ENCODE data around the gene DNASE1L2.
A peak's percentile ranks its signal among the peaks of the same experiment; 100 is the strongest.

Gene DNASE1L2

DNA sequence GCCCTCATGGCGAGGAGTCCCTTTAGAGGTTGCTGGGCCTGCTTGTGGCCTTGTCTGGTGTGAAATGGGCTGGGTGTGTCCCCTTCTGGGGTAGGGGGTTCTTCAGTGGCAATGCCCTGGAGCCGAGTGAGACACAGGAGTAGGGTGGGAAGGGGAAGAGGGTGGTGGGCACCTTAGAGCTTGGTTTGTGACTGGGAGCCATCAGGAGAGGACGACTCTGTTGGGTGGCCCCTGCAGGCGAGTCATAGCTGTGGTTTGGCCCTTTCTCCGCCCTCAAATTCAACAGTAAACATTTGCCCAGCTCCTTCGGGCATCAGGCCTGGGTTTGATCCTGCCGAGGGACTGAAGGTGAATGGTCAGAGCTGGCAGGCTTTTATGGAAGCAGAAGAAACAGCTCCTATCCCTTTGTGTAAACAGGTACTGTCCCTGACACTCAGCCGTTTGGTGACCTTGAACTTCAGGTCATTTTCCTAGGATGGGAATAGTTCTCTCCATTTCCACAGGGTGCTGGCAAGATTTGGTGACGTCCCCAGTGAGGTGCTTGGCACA, 9.9 kb upstream of the DNASE1L2 start:
- peaks cover 26 to 46% of the 10 kb centered on the region in 2 experiments for H3K36me3 ChIP-seq (ENCODE audit: control insufficient read depth in 1 of 2, insufficient read depth in 2 of 2, low read depth in 1 of 2, low read length in 2 of 2)
- H2BK5ac ChIP-seq (ENCODE audit: low read depth, low read length, poor library complexity, severe bottlenecking), result no peak overlapping the region
- H3K4ac ChIP-seq (ENCODE audit: low read depth in 1 of 2, low read length in 2 of 2), result no peak overlapping the region
- H2AK5ac ChIP-seq (ENCODE audit: low read length, severe bottlenecking), result peak overlapping the region; percentile 16
- H2BK12ac ChIP-seq (ENCODE audit: low read length in 2 of 2), result no peak overlapping the region
- H2AFZ ChIP-seq (ENCODE audit: low read depth, low read length), result no peak overlapping the region
- no peak overlapping the region for H3K23ac ChIP-seq (ENCODE audit: low read length in 2 of 2)
- H2BK15ac ChIP-seq (ENCODE audit: low read depth, poor library complexity, severe bottlenecking), result no peak overlapping the region
- WGBS, result 59% methylated on average over 7 of the region's 9 CpGs
- DNase-seq, result no peak
- peaks cover 24% of the 10 kb centered on the region for H3K79me1 ChIP-seq (replicated peaks; ENCODE audit: low read length, poor library complexity, severe bottlenecking)
- no peaks in the 10 kb centered on the region for H3K9me3 ChIP-seq (ENCODE audit: control insufficient read depth, low read length)
- H4K8ac ChIP-seq (ENCODE audit: low read length), result no peak overlapping the region
- no peaks in the 10 kb centered on the region for H3K27me3 ChIP-seq (ENCODE audit: control insufficient read depth in 1 of 2, insufficient read depth in 1 of 2, low read length in 2 of 2)
- peak overlapping the region in 1 of 2 experiments; percentile 13 for H3K14ac ChIP-seq (ENCODE audit: low read length in 2 of 2)
- H2BK120ac ChIP-seq (ENCODE audit: low read depth, low read length), result no peak overlapping the region
- no peak overlapping the region for H3K18ac ChIP-seq (ENCODE audit: low read depth in 1 of 2, low read length in 2 of 2)
- peak overlapping the region; percentile 23 for H3K9ac ChIP-seq (ENCODE audit: low read length)
- no peak overlapping the region for H3K4me2 ChIP-seq (ENCODE audit: low read length, poor library complexity, severe bottlenecking)
- H3K4me3 ChIP-seq (ENCODE audit: insufficient read depth in 1 of 2, low read depth in 1 of 2, low read length in 2 of 2), result no peak overlapping the region
- peaks cover 30% of the 10 kb centered on the region for H3K4me1 ChIP-seq (ENCODE audit: control insufficient read depth, insufficient read depth, low read depth, low read length)
- peak overlapping the region; percentile 25 for H4K91ac ChIP-seq (ENCODE audit: low read length)
- no peak overlapping the region for H3K27ac ChIP-seq (ENCODE audit: low read length, poor library complexity, severe bottlenecking)

DNA sequence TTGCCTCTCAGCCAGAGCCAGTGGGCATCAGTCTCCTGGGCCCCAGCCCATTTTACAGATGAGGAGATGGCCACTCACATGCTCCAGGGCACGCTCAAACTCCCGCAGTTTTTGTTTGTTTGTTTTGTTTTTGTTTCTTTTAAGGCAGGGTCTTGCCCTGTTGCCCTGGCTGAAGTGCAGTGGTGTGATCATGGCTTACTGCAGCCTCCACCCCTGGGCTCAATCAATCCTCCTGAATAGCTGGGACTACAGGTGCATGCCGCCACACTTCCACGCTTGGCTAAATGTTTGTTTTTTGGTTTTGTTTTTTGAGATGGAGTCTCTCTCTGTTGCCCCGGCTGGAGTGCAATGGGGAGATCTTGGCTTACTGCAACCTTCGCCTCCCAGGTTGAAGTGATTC, 9.3 kb upstream of the DNASE1L2 start:
- Histone ChIP-seq H3K4me2 (ENCODE audit: low read length, poor library complexity, severe bottlenecking) (no peak overlapping the region), H2BK12ac (ENCODE audit: low read length in 2 of 2) (no peak overlapping the region), H2BK15ac (ENCODE audit: low read depth, poor library complexity, severe bottlenecking) (no peak overlapping the region)

DNA sequence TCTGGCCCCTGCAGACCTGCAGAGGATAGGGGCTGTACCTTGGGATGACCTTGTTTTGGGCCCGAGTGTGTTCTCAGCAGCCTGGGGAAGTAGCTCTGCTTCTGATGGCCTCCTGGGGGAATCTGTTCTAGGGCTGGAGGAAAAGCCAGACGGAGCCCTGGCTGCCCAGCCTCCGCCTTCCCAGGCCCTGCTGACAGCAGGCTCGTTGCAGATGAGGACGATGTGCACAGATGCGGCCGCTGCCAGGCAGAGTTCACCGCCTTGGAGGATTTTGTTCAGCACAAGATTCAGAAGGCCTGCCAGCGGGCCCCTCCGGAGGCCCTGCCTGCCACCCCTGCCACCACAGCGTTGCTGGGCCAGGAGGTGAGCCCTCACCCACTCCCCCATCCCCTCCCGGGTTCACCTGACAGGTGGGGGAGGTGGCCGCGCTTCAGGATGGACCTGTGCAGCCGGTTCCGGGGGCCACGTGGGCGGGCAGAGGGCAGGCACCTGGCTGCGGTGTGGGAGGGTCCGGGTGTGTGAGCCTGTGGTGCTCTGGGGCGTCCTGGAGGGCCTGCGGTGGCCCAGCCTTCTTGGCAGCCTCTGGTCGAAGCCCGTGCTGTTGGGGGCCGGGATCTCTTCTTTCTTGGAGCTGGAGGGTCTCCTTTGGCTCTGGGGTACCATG, 8.0 kb upstream of the DNASE1L2 start:
- Histone ChIP-seq H3K18ac (ENCODE audit: low read depth in 1 of 2, low read length in 2 of 2) (no peak overlapping the region), H3K79me1 (replicated peaks; ENCODE audit: low read length, poor library complexity, severe bottlenecking) (peaks cover 31% of the 10 kb centered on the region)

More for the DNA sequence above, 9.3 kb upstream of the DNASE1L2 start:
- Histone ChIP-seq H2BK5ac (ENCODE audit: low read depth, low read length, poor library complexity, severe bottlenecking) (no peak overlapping the region), H3K4me1 (ENCODE audit: control insufficient read depth, insufficient read depth, low read depth, low read length) (peaks cover 30% of the 10 kb centered on the region), H3K4me3 (ENCODE audit: insufficient read depth in 1 of 2, low read depth in 1 of 2, low read length in 2 of 2) (no peak overlapping the region), H3K14ac (ENCODE audit: low read length in 2 of 2) (no peak overlapping the region), H2BK120ac (ENCODE audit: low read depth, low read length) (no peak overlapping the region), H4K91ac (ENCODE audit: low read length) (no peak overlapping the region), H3K9ac (ENCODE audit: low read length) (no peak overlapping the region), H3K36me3 (ENCODE audit: control insufficient read depth in 1 of 2, insufficient read depth in 2 of 2, low read depth in 1 of 2, low read length in 2 of 2) (peaks cover 32 to 52% of the 10 kb centered on the region in 2 experiments), H3K18ac (ENCODE audit: low read depth in 1 of 2, low read length in 2 of 2) (no peak overlapping the region), H3K23ac (ENCODE audit: low read length in 2 of 2) (no peak overlapping the region), H3K27ac (ENCODE audit: low read length, poor library complexity, severe bottlenecking) (no peak overlapping the region), H3K4ac (ENCODE audit: low read depth in 1 of 2, low read length in 2 of 2) (no peak overlapping the region), H3K27me3 (ENCODE audit: control insufficient read depth in 1 of 2, insufficient read depth in 1 of 2, low read length in 2 of 2) (no peaks in the 10 kb centered on the region), H3K79me1 (replicated peaks; ENCODE audit: low read length, poor library complexity, severe bottlenecking) (peaks cover 24% of the 10 kb centered on the region), H2AK5ac (ENCODE audit: low read length, severe bottlenecking) (no peak overlapping the region), H3K9me3 (ENCODE audit: control insufficient read depth, low read length) (no peaks in the 10 kb centered on the region), H4K8ac (ENCODE audit: low read length) (no peak overlapping the region), H2AFZ (ENCODE audit: low read depth, low read length) (no peak overlapping the region)
- WGBS, result 95% methylated on average over 6 of the region's 6 CpGs
- DNase-seq, result no peak

DNA sequence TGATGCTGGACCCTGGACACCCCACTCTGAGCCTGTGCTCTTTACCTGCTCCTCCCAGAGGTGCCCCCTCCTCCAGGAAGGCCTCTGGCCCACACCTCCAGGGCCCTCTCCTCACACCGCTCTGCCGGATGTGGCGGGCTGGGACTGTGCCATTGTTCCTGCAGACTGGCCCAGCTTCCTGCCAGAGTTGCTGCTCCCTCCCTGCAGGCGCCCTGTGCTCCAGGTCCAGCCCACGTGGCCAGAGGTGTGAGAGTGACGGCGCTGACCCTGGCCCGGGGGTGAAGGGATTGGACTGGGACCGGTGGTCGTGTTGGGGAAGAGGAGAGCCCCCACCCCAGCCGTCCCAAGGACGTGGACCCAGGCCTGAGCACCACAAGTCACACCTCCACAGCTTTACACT, 7.2 kb upstream of the DNASE1L2 start:
- Histone ChIP-seq H2BK12ac (ENCODE audit: low read length in 2 of 2) (peak overlapping the region in 1 of 2 experiments; percentile 34), H2BK120ac (ENCODE audit: low read depth, low read length) (no peak overlapping the region), H3K27me3 (ENCODE audit: control insufficient read depth in 1 of 2, insufficient read depth in 1 of 2, low read length in 2 of 2) (no peaks in the 10 kb centered on the region), H3K18ac (ENCODE audit: low read depth in 1 of 2, low read length in 2 of 2) (no peak overlapping the region), H3K9ac (ENCODE audit: low read length) (no peak overlapping the region), H2BK5ac (ENCODE audit: low read depth, low read length, poor library complexity, severe bottlenecking) (no peak overlapping the region), H3K9me3 (ENCODE audit: control insufficient read depth, low read length) (no peaks in the 10 kb centered on the region), H4K91ac (ENCODE audit: low read length) (no peak overlapping the region), H4K8ac (ENCODE audit: low read length) (no peak overlapping the region), H3K27ac (ENCODE audit: low read length, poor library complexity, severe bottlenecking) (no peak overlapping the region), H3K14ac (ENCODE audit: low read length in 2 of 2) (no peak overlapping the region), H3K4ac (ENCODE audit: low read depth in 1 of 2, low read length in 2 of 2) (no peak overlapping the region), H2BK15ac (ENCODE audit: low read depth, poor library complexity, severe bottlenecking) (no peak overlapping the region), H3K4me2 (ENCODE audit: low read length, poor library complexity, severe bottlenecking) (no peak overlapping the region), H2AK5ac (ENCODE audit: low read length, severe bottlenecking) (no peak overlapping the region), H3K79me1 (replicated peaks; ENCODE audit: low read length, poor library complexity, severe bottlenecking) (peaks cover 32% of the 10 kb centered on the region), H2AFZ (ENCODE audit: low read depth, low read length) (no peak overlapping the region), H3K36me3 (ENCODE audit: control insufficient read depth in 1 of 2, insufficient read depth in 2 of 2, low read depth in 1 of 2, low read length in 2 of 2) (peaks cover 53 to 73% of the 10 kb centered on the region in 2 experiments), H3K4me3 (ENCODE audit: insufficient read depth in 1 of 2, low read depth in 1 of 2, low read length in 2 of 2) (no peak overlapping the region), H3K4me1 (ENCODE audit: control insufficient read depth, insufficient read depth, low read depth, low read length) (peaks cover 28% of the 10 kb centered on the region), H3K23ac (ENCODE audit: low read length in 2 of 2) (no peak overlapping the region)
- WGBS, result 92% methylated on average over 12 of the region's 12 CpGs
- DNase-seq, result no peak

More for the DNA sequence above, 8.0 kb upstream of the DNASE1L2 start:
- H4K91ac ChIP-seq (ENCODE audit: low read length), result no peak overlapping the region
- H2AK5ac ChIP-seq (ENCODE audit: low read length, severe bottlenecking), result no peak overlapping the region
- H3K4me3 ChIP-seq (ENCODE audit: insufficient read depth in 1 of 2, low read depth in 1 of 2, low read length in 2 of 2), result no peak overlapping the region
- H3K4me1 ChIP-seq (ENCODE audit: control insufficient read depth, insufficient read depth, low read depth, low read length), result peaks cover 28% of the 10 kb centered on the region
- 96% methylated on average over 25 of the region's 25 CpGs for WGBS
- no peak overlapping the region for H3K9ac ChIP-seq (ENCODE audit: low read length)
- no peak overlapping the region for H3K14ac ChIP-seq (ENCODE audit: low read length in 2 of 2)
- H3K36me3 ChIP-seq (ENCODE audit: control insufficient read depth in 1 of 2, insufficient read depth in 2 of 2, low read depth in 1 of 2, low read length in 2 of 2), result peaks cover 45 to 65% of the 10 kb centered on the region in 2 experiments
- no peak overlapping the region for H3K4ac ChIP-seq (ENCODE audit: low read depth in 1 of 2, low read length in 2 of 2)
- H2BK120ac ChIP-seq (ENCODE audit: low read depth, low read length), result no peak overlapping the region
- no peaks in the 10 kb centered on the region for H3K27me3 ChIP-seq (ENCODE audit: control insufficient read depth in 1 of 2, insufficient read depth in 1 of 2, low read length in 2 of 2)
- H3K27ac ChIP-seq (ENCODE audit: low read length, poor library complexity, severe bottlenecking), result no peak overlapping the region
- no peak overlapping the region for H2BK12ac ChIP-seq (ENCODE audit: low read length in 2 of 2)
- H4K8ac ChIP-seq (ENCODE audit: low read length), result no peak overlapping the region
- no peak overlapping the region for H2BK15ac ChIP-seq (ENCODE audit: low read depth, poor library complexity, severe bottlenecking)
- DNase-seq, result no peak
- no peak overlapping the region for H3K4me2 ChIP-seq (ENCODE audit: low read length, poor library complexity, severe bottlenecking)
- H2AFZ ChIP-seq (ENCODE audit: low read depth, low read length), result no peak overlapping the region
- no peaks in the 10 kb centered on the region for H3K9me3 ChIP-seq (ENCODE audit: control insufficient read depth, low read length)
- no peak overlapping the region for H3K23ac ChIP-seq (ENCODE audit: low read length in 2 of 2)
- no peak overlapping the region for H2BK5ac ChIP-seq (ENCODE audit: low read depth, low read length, poor library complexity, severe bottlenecking)
